ENCODE data around the gene TAX1BP1.

GRCh38 chr7:27697861-27698430 is 42.0 kb upstream of the TAX1BP1 start:
- no peak for TF ChIP-seq CTCF (conservative IDR thresholded peaks at IDR 0.05)
- no peak for TF ChIP-seq ZFX (IDR thresholded peaks at IDR 0.05)

All from C4-2B (cell line).